MCF 10A (cell line): ENCODE measurements around the gene PXDC1. TPM values are rescaled to one million over a fixed set of nuclear protein-coding genes. Genes with fewer than 3 reads are reported as not detected.

Source experiments
- BruUV-seq: library from RNA; stranded (reverse); fragments of 400-500 nt; replicated peaks from 2 replicates; lab custom pipeline; 2021; lab: Mats Ljungman, UMichigan
- CTCF ChIA-PET: fragments of 300-600 bp; sonication (Branson Sonifier 250); formaldehyde crosslinking; extraction: SDS; loops from one replicate; lab custom pipeline; 2021; ENCODE audit warnings: antibody characterized with exemption, inconsistent platforms; lab: Yijun Ruan, JAX
- POLR2A ChIA-PET: fragments of 300-600, 350-650 bp; sonication (Branson Sonifier 250); formaldehyde crosslinking; extraction: SDS; loops from one replicate; lab custom pipeline; 2020; ENCODE audit warnings: antibody characterized with exemption, inconsistent platforms; lab: Yijun Ruan, JAX
- DNase-seq: peaks from one replicate; pipeline ENCODE4 v3.0.0-alpha.2; 2018; ENCODE audit not compliant: unreplicated experiment
- H3K27ac Mint-ChIP-seq: one replicate; pipeline ENCODE4 v1.8.0; 2022; ENCODE audit warnings: mild to moderate bottlenecking, low read depth, mixed read lengths; ENCODE audit not compliant: unreplicated experiment
- H3K27me3 Mint-ChIP-seq: one replicate; pipeline ENCODE4 v1.8.0; 2022; ENCODE audit warnings: mixed read lengths; ENCODE audit not compliant: insufficient read depth, unreplicated experiment
- H3K36me3 Mint-ChIP-seq: one replicate; pipeline ENCODE4 v1.8.0; 2022; ENCODE audit warnings: mild to moderate bottlenecking, moderate library complexity, mixed read lengths; ENCODE audit not compliant: insufficient read depth, unreplicated experiment
- H3K4me1 Mint-ChIP-seq: one replicate; pipeline ENCODE4 v1.8.0; 2022; ENCODE audit warnings: mixed read lengths; ENCODE audit not compliant: insufficient read depth, unreplicated experiment
- H3K4me3 Mint-ChIP-seq: one replicate; pipeline ENCODE4 v1.8.0; 2022; ENCODE audit warnings: mild to moderate bottlenecking, moderate library complexity, mixed read lengths; ENCODE audit not compliant: unreplicated experiment
- H3K9me3 Mint-ChIP-seq: one replicate; pipeline ENCODE4 v1.8.0; 2022; ENCODE audit warnings: mixed read lengths; ENCODE audit not compliant: unreplicated experiment
- CTCF ChIP-seq: fragments of 200-600 bp; IDR thresholded peaks from one replicate; pipeline ENCODE4 v1.8.0; 2022; ENCODE audit warnings: antibody characterized with exemption, mild to moderate bottlenecking; ENCODE audit not compliant: unreplicated experiment
- intact Hi-C: fragments of 100-400 bp; cut with micrococcal nuclease; formaldehyde crosslinking; loops from 2 replicates; pipeline ENCODE4 v1.14.1; 2022
- total RNA-seq: library from RNA; stranded (reverse); gene quantifications from 2 replicates; pipeline ENCODE4 v1.2.3, GENCODE V29; 2022

PXDC1 gene
- total RNA-seq, 1 experiment from 2014 or later, result 48.1 TPM

GRCh38 chr6:3733321-3733925 lies 18.1 kb downstream of the PXDC1 start:
- BruUV-seq, result no TSS peak
- peaks cover 9% of the 10 kb centered on the region for H3K4me1 Mint-ChIP-seq
- peaks cover 12% of the 10 kb centered on the region for H3K9me3 Mint-ChIP-seq
- ChIA-PET POLR2A (interaction anchor here (0.5 to 2.1 kb wide), 3 partner anchors 444 to 454 kb away, joined by 4 to 11 read pairs (median 9); no protein-coding TSS in a partner anchor), CTCF (interaction anchor here (0.9 to 3.7 kb wide), 11 partner anchors 8 to 457 kb away, joined by 3 to 49 read pairs (median 6); no protein-coding TSS in a partner anchor)
- peaks cover 82% of the 10 kb centered on the region for H3K36me3 Mint-ChIP-seq
- intact Hi-C loops, result loop anchor here (2.0 to 10.0 kb wide), 2 partner anchors 209 to 331 kb away; no protein-coding TSS in a partner anchor
- no peak overlapping the region for H3K4me3 Mint-ChIP-seq
- TF ChIP-seq CTCF, result no peak
- DNase-seq, result no peak
- H3K27me3 Mint-ChIP-seq, result no peaks in the 10 kb centered on the region
- no peak overlapping the region for H3K27ac Mint-ChIP-seq

- Mint-ChIP-seq H3K9me3 (peaks cover 12% of the 10 kb centered on the region), H3K27me3 (no peaks in the 10 kb centered on the region), H3K36me3 (peaks cover 79% of the 10 kb centered on the region), H3K27ac (no peak overlapping the region), H3K4me1 (peaks cover 9% of the 10 kb centered on the region), H3K4me3 (no peak overlapping the region)
- ChIA-PET POLR2A (interaction anchor here (0.6 to 2.2 kb wide), 9 partner anchors 170 to 473 kb away, joined by 3 to 13 read pairs (median 6); no protein-coding TSS in a partner anchor), CTCF (interaction anchor here (0.5 to 3.7 kb wide), 36 partner anchors 8 to 605 kb away, joined by 3 to 49 read pairs (median 4); no protein-coding TSS in a partner anchor)
- BruUV-seq, result no TSS peak
- intact Hi-C loops, result loop anchor here (1.0 to 10.0 kb wide), 5 partner anchors 208 to 453 kb away; no protein-coding TSS in a partner anchor
- peak; percentile 94 for TF ChIP-seq CTCF
- peak; percentile 80 for DNase-seq
Measured at GRCh38 chr6:3732345-3733141, 19.0 kb downstream of the PXDC1 start.

GRCh38 chr6:3731700-3732099 lies 19.8 kb downstream of the PXDC1 start:
- TF ChIP-seq CTCF, result no peak
- peaks cover 9% of the 10 kb centered on the region for H3K4me1 Mint-ChIP-seq
- ChIA-PET CTCF (interaction anchor here (0.6 to 3.7 kb wide), 33 partner anchors 8 to 604 kb away, joined by 3 to 49 read pairs (median 4); partner anchors contain the start of gene SLC22A23), POLR2A (interaction anchor here (0.5 to 2.2 kb wide), 6 partner anchors 27 to 452 kb away, joined by 3 to 13 read pairs (median 8); no protein-coding TSS in a partner anchor)
- H3K9me3 Mint-ChIP-seq, result peaks cover 12% of the 10 kb centered on the region
- intact Hi-C loops, result loop anchor here (1.0 to 10.0 kb wide), 5 partner anchors 207 to 452 kb away; no protein-coding TSS in a partner anchor
- H3K27me3 Mint-ChIP-seq, result no peaks in the 10 kb centered on the region
- no peak overlapping the region for H3K4me3 Mint-ChIP-seq
- no peak for DNase-seq
- H3K36me3 Mint-ChIP-seq, result peaks cover 78% of the 10 kb centered on the region
- BruUV-seq, result no TSS peak
- H3K27ac Mint-ChIP-seq, result no peak overlapping the region
